CD14-positive monocyte (primary cell): Measurements from ENCODE around the gene MUC15. TPM values are rescaled to one million over a fixed set of nuclear protein-coding genes. Genes with fewer than 3 reads are reported as not detected.

Experiments used
- DNase-seq, 3 donors: peaks; one replicate each; pipeline ENCODE4 v3.0.0-alpha.2; 2011 to 2022
- H2AFZ ChIP-seq: 2 replicates; pipeline ENCODE4 v1.6.0; 2012; ENCODE audit warnings: mild to moderate bottlenecking, low read depth, low read length, inconsistent platforms; ENCODE audit not compliant: insufficient read depth, poor library complexity, severe bottlenecking
- H3K27ac ChIP-seq, 2 donors: 1 replicate in 1 of 2; 2 replicates in 1 of 2; pipeline ENCODE4 v1.5.1; 2012 to 2013; ENCODE audit warnings: low read length in 2 of 2, control low read depth in 1 of 2, inconsistent platforms in 1 of 2, low read depth in 1 of 2, mild to moderate bottlenecking in 1 of 2
- H3K27me3 ChIP-seq, 2 donors: one replicate each; pipeline versions ENCODE4 v1.6.0 to v1.6.1; 2011 to 2013; ENCODE audit warnings: low read length in 2 of 2; ENCODE audit not compliant: control insufficient read depth in 2 of 2, insufficient read depth in 2 of 2
- H3K36me3 ChIP-seq, 2 donors: replicated peaks in 1 of 2; 1 replicate in 1 of 2; 2 replicates in 1 of 2; pipeline versions ENCODE4 v1.5.1 to v1.6.1; 2012 to 2013; ENCODE audit warnings: low read length in 2 of 2, control low read depth in 1 of 2, inconsistent platforms in 1 of 2, mild to moderate bottlenecking in 1 of 2; ENCODE audit not compliant: insufficient read depth in 2 of 2, control insufficient read depth in 1 of 2
- H3K4me1 ChIP-seq, 2 donors: 1 replicate in 1 of 2; 2 replicates in 1 of 2; pipeline versions ENCODE4 v1.5.1 to v1.6.1; 2012 to 2013; ENCODE audit warnings: low read length in 2 of 2, control low read depth in 1 of 2, inconsistent platforms in 1 of 2, mild to moderate bottlenecking in 1 of 2, moderate library complexity in 1 of 2; ENCODE audit not compliant: insufficient read depth in 2 of 2, control insufficient read depth in 1 of 2
- H3K4me2 ChIP-seq: replicated peaks from 2 replicates; pipeline ENCODE3; 2012; ENCODE audit warnings: low read length, moderate library complexity, mild to moderate bottlenecking; ENCODE audit not compliant: poor library complexity, severe bottlenecking; ENCODE audit errors: extremely low read depth
- H3K4me3 ChIP-seq, 3 experiments: fragments of 200-600 bp in 1 of 3; sonication (generic) in 1 of 3; replicated peaks in 1 of 3; 1 replicate in 2 of 3; 2 replicates in 1 of 3; pipeline ENCODE4 v1.5.1; 2011 to 2013; ENCODE audit warnings: low read length in 3 of 3, mild to moderate bottlenecking in 3 of 3, control low read depth in 2 of 3, low read depth in 2 of 3, inconsistent platforms in 1 of 3, moderate library complexity in 1 of 3
- H3K79me2 ChIP-seq: 2 replicates; pipeline ENCODE4 v1.6.0; 2012; ENCODE audit warnings: mild to moderate bottlenecking, control low read depth, inconsistent platforms, low read length, moderate library complexity; ENCODE audit not compliant: insufficient read depth
- H3K9ac ChIP-seq: 2 replicates; pipeline ENCODE4 v1.6.0; 2017; ENCODE audit warnings: low read length, mild to moderate bottlenecking; ENCODE audit not compliant: insufficient read depth, poor library complexity, severe bottlenecking
- H3K9me3 ChIP-seq, 2 donors: replicated peaks in 1 of 2; 1 replicate in 1 of 2; 2 replicates in 1 of 2; pipeline versions ENCODE4 v1.5.1 to v1.6.1; 2012 to 2013; ENCODE audit warnings: low read length in 2 of 2, control low read depth in 1 of 2; ENCODE audit not compliant: control insufficient read depth in 1 of 2, insufficient read depth in 1 of 2
- H4K20me1 ChIP-seq: 2 replicates; pipeline ENCODE4 v1.6.0; 2012; ENCODE audit warnings: mild to moderate bottlenecking, low read length, control low read depth, moderate library complexity; ENCODE audit not compliant: insufficient read depth
- H3K27ac Mint-ChIP-seq, 7 donors: one replicate each; pipeline ENCODE4 v1.8.0; 2020; ENCODE audit warnings: mild to moderate bottlenecking in 7 of 7, mixed read lengths in 7 of 7, moderate library complexity in 6 of 7, inconsistent platforms in 2 of 7
- H3K27me3 Mint-ChIP-seq, 3 donors: one replicate each; pipeline ENCODE4 v1.8.0; 2021 to 2022; ENCODE audit warnings: low read depth in 3 of 3, mild to moderate bottlenecking in 3 of 3, mixed read lengths in 3 of 3, moderate library complexity in 3 of 3, inconsistent platforms in 1 of 3
- H3K36me3 Mint-ChIP-seq, 2 donors: one replicate each; pipeline ENCODE4 v1.8.0; 2020; ENCODE audit warnings: mixed read lengths in 2 of 2, inconsistent platforms in 1 of 2, mild to moderate bottlenecking in 1 of 2
- H3K4me1 Mint-ChIP-seq: one replicate; pipeline ENCODE4 v1.8.0; 2020; ENCODE audit warnings: mild to moderate bottlenecking, mixed read lengths
- H3K4me3 Mint-ChIP-seq, 2 donors: one replicate each; pipeline ENCODE4 v1.8.0; 2020; ENCODE audit warnings: mild to moderate bottlenecking in 2 of 2, mixed read lengths in 2 of 2, moderate library complexity in 1 of 2
- H3K9me3 Mint-ChIP-seq, 7 donors: one replicate each; pipeline ENCODE4 v1.8.0; 2020 to 2022; ENCODE audit warnings: mixed read lengths in 7 of 7, mild to moderate bottlenecking in 6 of 7, moderate library complexity in 6 of 7, inconsistent platforms in 2 of 7
- CTCF ChIP-seq: fragments of 200-600 bp; IDR thresholded peaks from one replicate; pipeline ENCODE4 v1.8.0; 2022; ENCODE audit warnings: antibody characterized with exemption, mild to moderate bottlenecking
- WGBS: methylation state at CpG from one replicate; pipeline ENCODE4 v1.1.5; 2013; ENCODE audit warnings: missing lambda C conversion rate; ENCODE audit not compliant: insufficient coverage; 5-methylcytosine and 5-hydroxymethylcytosine counted together
- intact Hi-C, 2 donors: fragments of 100-400 bp; cut with micrococcal nuclease; formaldehyde crosslinking; loops; one replicate each; pipeline versions ENCODE4 v1.15.0 to v1.15.1; 2023
- polyA plus RNA-seq, 3 donors: library from polyadenylated mRNA; depleted of rRNA in 1 of 3; unstranded in 2 of 3; stranded (reverse) in 1 of 3; fragments of 300-500 nt in 2 of 3; fragments of >200 nt in 1 of 3; fragmentation: Illumina TruSeq in 2 of 3; gene quantifications; 1 replicate in 2 of 3; 2 replicates in 1 of 3; pipeline ENCODE4 v1.2.3, GENCODE V29; 2012 to 2021

The MUC15 gene
- polyA plus RNA-seq, 3 donors: not detected

DNA sequence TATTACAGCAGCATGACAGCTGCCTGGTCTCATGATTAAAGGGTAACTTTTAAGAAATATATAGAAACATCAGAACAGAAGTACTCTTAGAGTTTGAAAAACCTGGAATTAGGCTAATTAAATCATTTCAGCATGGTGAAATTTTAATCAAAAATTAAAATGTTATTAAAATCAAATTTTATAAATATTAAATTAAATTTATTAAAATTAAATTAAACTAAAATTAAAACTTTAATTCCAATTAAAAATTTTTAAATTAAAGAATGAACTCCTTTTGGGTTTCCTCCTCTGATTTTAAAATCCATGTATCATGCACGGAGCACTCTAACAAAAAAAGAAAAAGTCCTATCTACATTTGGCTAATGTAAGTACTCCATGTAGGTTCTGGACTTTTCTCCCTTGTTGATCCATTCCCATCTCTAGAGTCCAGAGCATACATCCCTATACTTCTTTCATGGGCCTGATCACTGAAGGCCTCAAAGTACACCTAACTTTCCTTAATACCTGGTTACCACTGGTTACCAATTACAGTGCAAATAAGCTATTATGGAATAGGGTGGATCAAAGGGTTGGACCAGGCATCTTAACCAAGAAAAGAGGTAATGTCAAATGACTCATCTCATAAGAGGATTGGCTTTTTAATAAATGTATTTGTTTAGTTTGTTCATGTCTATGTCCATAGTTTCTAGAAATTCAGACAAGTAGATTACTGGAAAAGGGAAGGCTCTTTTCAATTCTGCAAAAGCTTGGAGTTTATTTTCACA, 48.4 kb upstream of the MUC15 start:
- no peak overlapping the region for H3K9ac ChIP-seq
- Mint-ChIP-seq H3K9me3 (peaks cover 0 to 4% (median 0%) of the 10 kb centered on the region in 7 donors), H3K27me3 (peaks cover 0 to 2% (median 0%) of the 10 kb centered on the region in 3 donors), H3K27ac (no peak overlapping the region), H3K4me1 (no peaks in the 10 kb centered on the region), H3K36me3 (no peaks in the 10 kb centered on the region), H3K4me3 (no peak overlapping the region)
- no peak overlapping the region for H3K27ac ChIP-seq
- no peaks in the 10 kb centered on the region for H3K4me1 ChIP-seq
- no peak for TF ChIP-seq CTCF
- H3K4me3 ChIP-seq: no peak overlapping the region
- no peaks in the 10 kb centered on the region for H3K36me3 ChIP-seq
- DNase-seq: no peak
- H3K9me3 ChIP-seq: no peaks in the 10 kb centered on the region
- intact Hi-C loops: no loop called here
- 100% methylated on average over 1 of the region's 1 CpG for WGBS
- H3K79me2 ChIP-seq: no peaks in the 10 kb centered on the region
- H3K4me2 ChIP-seq: no peak overlapping the region
- no peaks in the 10 kb centered on the region for H4K20me1 ChIP-seq
- no peaks in the 10 kb centered on the region for H3K27me3 ChIP-seq
- H2AFZ ChIP-seq: no peak overlapping the region

DNA sequence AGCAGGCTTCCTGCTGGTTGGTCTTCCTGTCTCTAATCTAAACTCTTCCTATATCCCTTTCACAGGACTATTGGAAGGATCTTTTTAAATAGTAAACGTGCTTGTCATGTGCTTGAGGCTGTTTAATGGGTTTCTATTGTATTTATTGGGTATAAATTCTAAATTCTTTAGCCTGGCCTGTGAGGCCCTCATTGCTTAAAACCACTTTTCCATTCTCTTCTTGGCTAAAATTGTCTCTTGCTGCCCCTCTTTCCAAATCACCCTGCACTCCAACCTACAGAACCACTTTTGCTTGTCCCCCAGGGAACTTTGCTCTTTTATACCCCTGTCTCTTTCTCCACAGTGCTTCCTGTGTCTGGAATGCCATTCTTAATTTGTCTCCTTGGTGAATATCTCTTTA, 46.4 kb upstream of the MUC15 start:
- Histone ChIP-seq H3K9ac (no peak overlapping the region), H3K36me3 (no peaks in the 10 kb centered on the region), H3K27ac (no peak overlapping the region), H3K9me3 (peaks cover 0 to 4% of the 10 kb centered on the region in 2 donors), H3K4me2 (no peak overlapping the region), H4K20me1 (no peaks in the 10 kb centered on the region), H3K4me1 (no peaks in the 10 kb centered on the region), H3K79me2 (no peaks in the 10 kb centered on the region), H3K4me3 (no peak overlapping the region), H2AFZ (no peak overlapping the region), H3K27me3 (no peaks in the 10 kb centered on the region)
- no CpG with 5 or more reads among the region's 1 CpG for WGBS
- peaks cover 0 to 2% (median 0%) of the 10 kb centered on the region in 3 donors for H3K27me3 Mint-ChIP-seq
- intact Hi-C loops: no loop called here
- H3K4me1 Mint-ChIP-seq: no peaks in the 10 kb centered on the region
- TF ChIP-seq CTCF: no peak
- no peaks in the 10 kb centered on the region for H3K36me3 Mint-ChIP-seq
- H3K4me3 Mint-ChIP-seq: no peak overlapping the region
- no peak overlapping the region for H3K27ac Mint-ChIP-seq
- peaks cover 0 to 5% (median 1%) of the 10 kb centered on the region in 7 donors for H3K9me3 Mint-ChIP-seq
- DNase-seq: no peak
